IPS-NIHi7 (cell line): ENCODE results near the gene HOXB1.
"Not testable (repeated sequence)": the region's sequence is repeated elsewhere in the genome, so short reads cannot be mapped to it uniquely, and the experiment has no call there.

Experiments
- DNase-seq: peaks from one replicate; pipeline ENCODE4 v3.0.0; 2012; ENCODE audit warnings: mixed read lengths; ENCODE audit errors: extremely low spot score

HOXB1 gene

DNA sequence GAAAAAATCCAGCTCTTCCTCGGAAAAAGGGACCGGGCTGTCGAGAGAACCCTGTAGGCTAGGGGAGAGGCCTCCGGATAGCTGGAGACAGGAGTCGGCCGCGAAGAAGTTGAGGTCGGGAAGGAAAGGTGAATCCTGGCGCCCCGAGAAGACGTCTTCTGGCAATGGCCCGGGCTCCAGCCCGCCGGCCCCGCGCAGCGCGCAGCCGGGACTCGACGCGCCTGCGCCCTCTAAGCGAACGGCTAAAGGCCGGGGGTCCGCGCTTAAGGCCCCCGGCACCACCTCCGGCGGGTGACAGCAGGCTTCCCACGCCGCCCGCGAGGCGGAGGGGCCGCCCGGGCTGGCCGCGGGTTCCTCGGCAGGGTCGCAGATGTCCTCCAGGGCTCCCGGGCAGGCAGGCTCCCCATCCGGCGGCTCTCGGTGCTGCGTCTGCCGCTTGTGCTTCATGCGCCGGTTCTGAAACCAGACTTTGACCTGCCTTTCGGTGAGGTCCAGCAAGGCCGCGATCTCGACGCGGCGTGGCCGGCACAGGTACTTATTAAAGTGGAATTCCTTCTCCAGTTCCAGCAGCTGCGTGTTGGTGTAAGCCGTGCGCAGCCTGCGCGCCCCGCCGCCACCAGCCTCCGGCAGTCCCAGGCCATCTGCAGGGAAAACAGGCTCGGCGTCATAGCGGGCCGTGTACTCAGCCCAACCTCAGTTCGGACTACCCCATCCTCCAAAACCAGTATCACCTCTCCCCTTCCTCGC lies 12.5 kb upstream of the HOXB1 start:
- no peak for DNase-seq

GRCh38 chr17:48542698-48543106 lies 11.9 kb upstream of the HOXB1 start:
- DNase-seq = no peak

DNA sequence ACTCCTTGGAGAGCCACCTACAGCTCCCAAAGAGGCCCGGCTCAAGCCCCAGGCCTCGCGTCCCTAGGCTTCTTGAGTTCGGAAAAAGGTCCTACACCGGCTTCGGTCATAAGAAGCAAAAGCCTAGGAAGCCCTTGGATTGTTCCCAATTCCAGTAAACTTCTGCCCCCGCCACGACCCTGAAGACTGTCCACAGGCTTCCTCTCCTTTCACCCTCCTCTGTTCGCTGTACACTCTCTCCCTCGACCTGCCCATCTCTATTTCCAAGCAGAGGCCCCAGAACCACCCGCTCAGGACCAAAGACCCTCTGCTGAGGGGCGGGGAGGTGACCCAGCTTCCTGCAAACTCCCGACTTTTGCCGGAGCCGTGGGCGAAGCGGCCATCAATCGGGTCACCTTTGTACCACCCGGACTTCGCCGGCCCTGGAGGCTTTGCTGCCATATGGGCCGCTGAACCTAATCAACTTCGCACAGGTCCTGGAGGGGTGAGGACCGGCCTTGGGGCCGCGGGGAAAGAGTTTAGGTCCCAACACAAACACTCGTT lies 11.4 kb upstream of the HOXB1 start:
- no peak for DNase-seq

- no peak for DNase-seq
Measured at GRCh38 chr17:48541577-48542113, 10.8 kb upstream of the HOXB1 start.

- no peak for DNase-seq
Measured at GRCh38 chr17:48541036-48541576, 10.3 kb upstream of the HOXB1 start.

DNA sequence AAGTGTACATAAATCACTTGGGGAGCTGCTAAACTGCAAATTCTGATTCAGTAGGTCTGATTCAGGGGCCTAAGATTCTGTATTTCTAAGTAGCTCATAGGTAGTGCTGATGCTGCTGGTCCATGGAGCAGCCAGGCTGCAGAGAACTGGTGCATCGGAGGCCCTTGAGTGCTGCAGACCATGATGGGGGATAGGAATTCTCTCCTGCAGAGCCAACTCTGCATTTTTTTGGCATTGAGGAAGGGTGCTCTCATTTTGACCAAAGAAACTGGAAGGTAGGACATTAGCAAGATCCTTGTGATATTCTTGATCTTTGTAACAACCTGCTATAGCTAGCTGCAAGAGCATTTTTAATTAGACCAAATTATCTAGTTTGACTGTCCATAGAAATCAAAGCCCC lies 9.4 kb upstream of the HOXB1 start:
- DNase-seq = no peak

DNA sequence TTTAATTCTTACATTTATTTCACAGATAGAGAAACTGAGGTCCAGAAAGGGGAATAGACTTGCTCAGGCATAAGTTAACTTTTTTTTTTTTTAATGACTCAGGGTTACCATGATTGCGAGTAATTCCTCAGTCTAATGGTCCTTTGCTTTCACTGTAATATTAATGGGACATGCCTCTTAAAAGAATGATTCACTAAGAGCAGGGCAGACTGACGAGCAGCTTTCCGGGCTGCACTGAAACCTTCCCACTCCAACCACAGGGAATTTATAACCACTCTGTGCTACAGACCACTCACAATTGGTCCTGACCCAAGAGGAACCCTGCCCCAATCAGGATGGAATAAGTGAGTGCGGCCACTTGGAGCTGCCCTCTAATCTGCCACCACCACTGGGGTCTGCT lies 8.4 kb upstream of the HOXB1 start:
- no peak for DNase-seq

DNA sequence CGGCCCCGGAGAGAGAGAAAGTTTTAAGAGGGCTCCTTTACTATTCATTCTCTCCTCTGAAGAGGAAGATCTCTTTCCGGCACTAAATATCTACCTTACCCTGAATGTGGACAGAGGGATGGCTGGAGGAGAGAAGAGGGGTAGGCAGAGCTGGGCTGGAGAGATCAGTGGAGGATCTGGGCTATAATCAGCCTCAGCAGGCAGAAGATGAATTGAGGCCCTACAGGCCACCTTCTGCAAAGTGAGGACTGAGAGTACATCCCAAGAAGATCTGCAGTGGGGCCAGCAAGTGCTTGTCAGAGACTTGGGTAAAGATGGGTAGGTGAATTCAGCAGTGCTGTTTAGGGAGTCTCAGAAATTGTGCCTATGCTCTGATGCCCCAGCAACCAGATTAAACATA lies 6.5 kb upstream of the HOXB1 start:
- no peak for DNase-seq

GRCh38 chr17:48535793-48536559 lies 5.2 kb upstream of the HOXB1 start:
- not testable (repeated sequence) for DNase-seq

- DNase-seq = no peak
Measured at GRCh38 chr17:48532261-48532660, 1.4 kb upstream of the HOXB1 start.

GRCh38 chr17:48530208-48530886 lies 464 bp downstream of the HOXB1 start:
- DNase-seq = no peak

GRCh38 chr17:48529683-48530009 lies 1.2 kb downstream of the HOXB1 start:
- no peak for DNase-seq

- no peak for DNase-seq
Measured at GRCh38 chr17:48528936-48529682, 1.7 kb downstream of the HOXB1 start.

DNA sequence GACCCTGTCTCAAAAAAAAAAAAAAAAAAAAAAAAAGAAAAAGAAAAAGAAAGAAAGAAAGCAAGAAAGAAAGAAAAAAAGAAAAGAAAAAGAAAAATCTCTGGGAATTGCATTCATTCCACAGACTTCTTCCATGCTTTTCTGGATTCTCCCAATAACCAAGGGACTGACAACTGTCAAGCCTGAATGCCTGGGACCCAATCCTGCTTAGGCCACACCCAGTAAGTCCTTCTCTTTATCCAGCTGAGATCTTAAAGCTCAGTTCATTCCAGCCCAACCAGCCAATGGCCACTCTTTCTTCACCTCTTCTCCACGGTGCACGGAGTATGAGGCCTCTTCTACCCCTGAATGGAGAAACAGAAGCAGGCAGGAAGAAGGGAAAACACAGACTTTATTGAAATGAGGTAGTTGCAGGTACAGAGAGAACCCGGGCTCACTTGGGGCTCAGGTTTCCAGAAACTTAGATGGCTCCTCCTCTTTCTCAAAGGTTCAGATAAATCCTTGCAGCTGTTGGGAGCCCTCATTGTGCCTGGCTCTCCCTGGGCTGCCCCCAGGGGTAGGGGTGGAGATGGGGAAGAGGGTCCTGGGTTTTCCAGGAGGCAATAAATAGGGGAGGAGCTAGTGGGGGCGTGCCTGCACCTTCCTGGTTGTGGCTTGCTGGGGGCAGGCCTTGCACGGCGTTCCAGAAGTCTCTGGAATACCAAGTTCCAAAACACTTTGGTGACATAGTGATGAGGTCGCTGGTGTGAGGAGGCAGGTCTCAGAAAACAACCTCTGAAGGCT lies 2.5 kb downstream of the HOXB1 start:
- DNase-seq = no peak

DNA sequence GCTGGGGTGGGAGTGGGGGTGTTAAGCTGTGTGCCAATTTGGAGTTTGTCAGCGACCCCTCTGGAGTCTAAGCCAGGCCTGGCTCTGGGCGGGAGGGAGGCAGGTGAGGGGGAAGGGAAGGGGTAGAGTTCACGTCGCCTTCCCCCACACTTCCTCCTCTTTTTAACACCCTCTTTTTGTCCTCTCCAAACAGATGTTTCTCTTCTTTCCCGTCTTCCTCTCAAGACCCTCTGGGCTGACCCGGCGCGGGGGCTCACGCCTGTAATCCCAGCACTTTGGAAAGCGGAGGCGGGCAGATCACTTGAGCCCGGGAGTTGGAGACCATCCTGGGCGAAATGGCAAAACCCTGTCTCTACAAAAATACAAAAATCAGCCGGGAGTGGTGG lies 3.3 kb downstream of the HOXB1 start:
- peak; percentile 33 for DNase-seq

- DNase-seq = peak; percentile 56
Measured at GRCh38 chr17:48526608-48527546, 3.9 kb downstream of the HOXB1 start.

DNA sequence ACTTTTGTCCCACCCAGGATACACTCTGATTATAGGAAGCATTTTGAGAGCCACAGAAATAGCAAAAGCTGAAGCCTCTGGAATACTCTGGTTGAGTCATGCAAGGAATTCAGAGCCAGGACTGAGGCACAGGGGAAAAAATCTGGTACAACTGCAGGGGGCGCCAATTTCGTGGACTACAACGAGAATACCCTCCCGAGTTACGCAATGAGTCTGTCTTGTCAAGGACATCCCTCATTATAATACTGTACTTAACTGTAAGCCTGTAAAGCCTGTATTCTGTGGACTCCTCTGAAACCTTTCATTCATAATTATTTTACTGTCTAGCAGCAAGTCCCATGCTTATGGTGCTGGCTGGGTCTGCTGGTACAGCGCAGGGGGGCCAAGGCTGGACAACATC lies 7.8 kb downstream of the HOXB1 start:
- no peak for DNase-seq

DNA sequence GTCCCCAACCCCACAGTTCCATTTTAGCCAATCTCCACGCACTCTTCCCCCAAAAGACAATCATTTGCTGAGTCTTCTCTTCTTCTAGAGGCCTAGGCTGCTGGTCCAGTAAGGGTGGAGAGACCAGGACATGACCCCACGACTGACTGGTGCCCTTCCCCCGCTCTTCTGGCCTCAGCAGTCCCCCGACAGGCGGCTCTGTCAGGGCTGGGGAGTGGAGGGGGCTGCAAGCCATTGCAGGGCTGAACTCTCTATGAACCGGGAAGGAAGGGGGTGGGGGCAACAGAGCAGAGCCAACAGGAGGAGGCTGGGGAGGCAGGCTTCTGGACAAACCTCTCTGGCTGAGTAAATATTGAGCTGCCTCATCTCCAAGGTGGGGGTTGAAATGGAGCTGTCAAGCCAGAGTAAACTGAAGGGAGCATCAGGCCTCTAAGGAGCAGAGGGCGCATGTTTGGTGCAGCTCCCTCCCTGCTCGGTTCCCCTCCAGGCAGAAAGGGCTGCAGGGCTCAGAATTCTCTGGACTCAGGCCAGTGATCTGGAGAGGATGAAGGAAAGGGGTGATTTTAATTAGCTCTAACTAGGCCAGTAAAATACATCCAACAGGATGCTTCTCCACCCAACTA lies 8.7 kb downstream of the HOXB1 start:
- peak; percentile 55 for DNase-seq

- DNase-seq = peak; percentile 26
Measured at GRCh38 chr17:48520631-48521079, 10.2 kb downstream of the HOXB1 start.
